ENCODE measurements around the gene LRP1B. TPM values are rescaled to one million over a fixed set of nuclear protein-coding genes. Genes with fewer than 3 reads are reported as not detected.
"Not testable (repeated sequence)": the region's sequence is repeated elsewhere in the genome, so short reads cannot be mapped to it uniquely, and the experiment has no call there.

Gene LRP1B
- total and polyA plus RNA-seq, 2 donors (not counting 1 experiment from before 2014, with no cell fraction given) = under 0.01 to 0.01 TPM

GRCh38 chr2:140551287-140551686 is 1579.5 kb downstream of the LRP1B start:
- Histone ChIP-seq H3K36me3 (ENCODE audit: control insufficient read depth, insufficient read depth, low read length) (no peaks in the 10 kb centered on the region), H4K20me1 (ENCODE audit: control insufficient read depth, extremely low read depth, insufficient read depth, low read length) (no peaks in the 10 kb centered on the region), H3K79me2 (ENCODE audit: control insufficient read depth, insufficient read depth, low read length) (no peaks in the 10 kb centered on the region), H3K27me3 (ENCODE audit: control insufficient read depth, insufficient read depth, low read length) (no peaks in the 10 kb centered on the region), H3K4me3 (replicated peaks in 1 of 4; ENCODE audit: control extremely low read depth in 1 of 4, insufficient read depth in 1 of 4, low read depth in 3 of 4, low read length in 4 of 4) (no peak overlapping the region), H3K4me2 (ENCODE audit: extremely low read depth, insufficient read depth, low read length) (no peak overlapping the region), H3K27ac (ENCODE audit: insufficient read depth, low read length) (no peak overlapping the region), H3K9ac (ENCODE audit: insufficient read depth, low read length) (no peak overlapping the region), H2AFZ (ENCODE audit: low read length) (no peak overlapping the region), H3K9me3 (ENCODE audit: control insufficient read depth, insufficient read depth, low read depth, low read length) (no peaks in the 10 kb centered on the region), H3K4me1 (ENCODE audit: control insufficient read depth, extremely low read depth, insufficient read depth, low read length) (no peaks in the 10 kb centered on the region)
- DNase-seq (ENCODE audit: low read depth in 2 of 2) = no peak
- no peak for TF ChIP-seq CTCF (conservative IDR thresholded peaks at IDR 0.05 in 1 of 2, IDR thresholded peaks at IDR 0.05 in 1 of 2; ENCODE audit: low read depth in 1 of 2, low read length in 2 of 2)
- no peak for TF ChIP-seq EZH2 (IDR thresholded peaks at IDR 0.05; ENCODE audit: low read length, missing control alignments)

GRCh38 chr2:140550821-140551220 is 1580.0 kb downstream of the LRP1B start:
- H3K4me3 ChIP-seq (replicated peaks in 1 of 4; ENCODE audit: control extremely low read depth in 1 of 4, insufficient read depth in 1 of 4, low read depth in 3 of 4, low read length in 4 of 4) = no peak overlapping the region
- no peak overlapping the region for H3K4me2 ChIP-seq (ENCODE audit: extremely low read depth, insufficient read depth, low read length)
- no peak overlapping the region for H2AFZ ChIP-seq (ENCODE audit: low read length)
- no peak for DNase-seq (ENCODE audit: low read depth in 2 of 2)
- no peaks in the 10 kb centered on the region for H3K79me2 ChIP-seq (ENCODE audit: control insufficient read depth, insufficient read depth, low read length)
- no peaks in the 10 kb centered on the region for H3K27me3 ChIP-seq (ENCODE audit: control insufficient read depth, insufficient read depth, low read length)
- no peaks in the 10 kb centered on the region for H4K20me1 ChIP-seq (ENCODE audit: control insufficient read depth, extremely low read depth, insufficient read depth, low read length)
- H3K9me3 ChIP-seq (ENCODE audit: control insufficient read depth, insufficient read depth, low read depth, low read length) = no peaks in the 10 kb centered on the region
- no peak for TF ChIP-seq CTCF (conservative IDR thresholded peaks at IDR 0.05 in 1 of 2, IDR thresholded peaks at IDR 0.05 in 1 of 2; ENCODE audit: low read depth in 1 of 2, low read length in 2 of 2)
- TF ChIP-seq EZH2 (IDR thresholded peaks at IDR 0.05; ENCODE audit: low read length, missing control alignments) = no peak
- H3K27ac ChIP-seq (ENCODE audit: insufficient read depth, low read length) = no peak overlapping the region
- H3K4me1 ChIP-seq (ENCODE audit: control insufficient read depth, extremely low read depth, insufficient read depth, low read length) = no peaks in the 10 kb centered on the region
- H3K36me3 ChIP-seq (ENCODE audit: control insufficient read depth, insufficient read depth, low read length) = no peaks in the 10 kb centered on the region
- H3K9ac ChIP-seq (ENCODE audit: insufficient read depth, low read length) = no peak overlapping the region

GRCh38 chr2:140544769-140545168 is 1586.0 kb downstream of the LRP1B start:
- H2AFZ ChIP-seq (ENCODE audit: low read length); H3K27me3 ChIP-seq (ENCODE audit: control insufficient read depth, insufficient read depth, low read length); H3K9ac ChIP-seq (ENCODE audit: insufficient read depth, low read length); H3K4me2 ChIP-seq (ENCODE audit: extremely low read depth, insufficient read depth, low read length); H3K9me3 ChIP-seq (ENCODE audit: control insufficient read depth, insufficient read depth, low read depth, low read length); H3K36me3 ChIP-seq (ENCODE audit: control insufficient read depth, insufficient read depth, low read length); H3K79me2 ChIP-seq (ENCODE audit: control insufficient read depth, insufficient read depth, low read length); DNase-seq (ENCODE audit: low read depth in 2 of 2); H4K20me1 ChIP-seq (ENCODE audit: control insufficient read depth, extremely low read depth, insufficient read depth, low read length); H3K27ac ChIP-seq (ENCODE audit: insufficient read depth, low read length); H3K4me3 ChIP-seq (replicated peaks in 1 of 4; ENCODE audit: control extremely low read depth in 1 of 4, insufficient read depth in 1 of 4, low read depth in 3 of 4, low read length in 4 of 4); H3K4me1 ChIP-seq (ENCODE audit: control insufficient read depth, extremely low read depth, insufficient read depth, low read length): not testable (repeated sequence)

Data from fibroblast of lung (primary cell).